ENCODE measurements around the gene FAM20C. TPM values are rescaled to one million over a fixed set of nuclear protein-coding genes. Genes with fewer than 3 reads are reported as not detected.
A peak's percentile ranks its signal among the peaks of the same experiment; 100 is the strongest.

The FAM20C gene
- total and polyA plus RNA-seq, 2 of the 8 experiments (the other 6 are each of a cell fraction or from before 2014, with no cell fraction given): 9.5 to 34.8 TPM

GRCh38 chr7:194252-195009 lies 2.1 kb downstream of the FAM20C start:
- Histone ChIP-seq H2BK120ac (replicated peaks; ENCODE audit: low read depth, low read length) (no peak overlapping the region), H3K27ac (ENCODE audit: low read depth, low read length) (no peak overlapping the region), H3K4me3 (ENCODE audit: extremely low read depth in 1 of 4, insufficient read depth in 2 of 4, low read depth in 3 of 4, low read length in 4 of 4) (peak overlapping the region; percentile 47 to 82 (median 62)), H4K5ac (ENCODE audit: insufficient read length, low read depth, low read length) (no peak overlapping the region), H2BK12ac (ENCODE audit: low read depth, low read length) (peak overlapping the region; percentile 90; the same call in 1 of the 2 replicates), H3K23ac (ENCODE audit: insufficient read length) (no peak overlapping the region), H2BK5ac (ENCODE audit: low read depth, low read length) (0 out of 2 replicates have a peak overlapping the region, but pooled peaks have one; percentile 28), H3K79me1 (ENCODE audit: low read depth, low read length) (peaks cover 7% of the 10 kb centered on the region; the same call in 1 of the 2 replicates), H2AK5ac (ENCODE audit: low read depth, low read length) (peak overlapping the region; percentile 85; the same call in 1 of the 2 replicates), H3K23me2 (ENCODE audit: low read depth, low read length) (peaks cover 17% of the 10 kb centered on the region), H2BK15ac (ENCODE audit: low read length) (no peak overlapping the region), H2AFZ (ENCODE audit: low read length) (no peak overlapping the region), H3K79me2 (ENCODE audit: control insufficient read depth in 1 of 2, insufficient read depth in 2 of 2, low read length in 2 of 2) (peaks cover 0 to 25% of the 10 kb centered on the region in 2 experiments; a peak in 2 of 4 replicates), H3K36me3 (ENCODE audit: control insufficient read depth in 2 of 4, insufficient read depth in 4 of 4, low read length in 3 of 4) (peaks cover 6 to 23% (median 20%) of the 10 kb centered on the region in 4 experiments), H3K4me1 (replicated peaks in 1 of 4; ENCODE audit: control insufficient read depth in 3 of 4, insufficient read depth in 4 of 4, low read length in 3 of 4) (peaks cover 0 to 30% (median 20%) of the 10 kb centered on the region in 4 experiments; a peak in 6 of 7 replicates), H3K14ac (ENCODE audit: insufficient read length) (no peak overlapping the region), H4K20me1 (replicated peaks in 1 of 2; ENCODE audit: control insufficient read depth in 1 of 2, insufficient read depth in 2 of 2, low read length in 2 of 2) (peaks cover 5 to 26% of the 10 kb centered on the region in 2 experiments), H3K56ac (replicated peaks; ENCODE audit: insufficient read length, low read depth, low read length) (no peak overlapping the region), H3K18ac (ENCODE audit: extremely low read depth, low read length) (peak overlapping the region; percentile 87), H4K8ac (ENCODE audit: extremely low read depth, insufficient read depth, low read length) (no peak overlapping the region), H3K9me3 (ENCODE audit: insufficient read depth in 2 of 2, low read depth in 1 of 2, low read length in 1 of 2) (no peaks in the 10 kb centered on the region), H3K4ac (replicated peaks; ENCODE audit: insufficient read length, low read depth, low read length) (no peak overlapping the region), H3K4me2 (ENCODE audit: insufficient read depth in 1 of 2, low read depth in 2 of 2, low read length in 2 of 2) (peak overlapping the region; percentile 84 to 89), H2BK20ac (ENCODE audit: low read length) (no peak overlapping the region; the same call in 1 of the 2 replicates), H3K27me3 (replicated peaks in 1 of 4; ENCODE audit: control insufficient read depth in 3 of 4, extremely low read depth in 1 of 4, insufficient read depth in 3 of 4, low read length in 3 of 4) (peaks cover 0 to 9% (median 3%) of the 10 kb centered on the region in 4 experiments; a peak in 4 of 7 replicates), H3K9ac (replicated peaks in 1 of 4; ENCODE audit: extremely low read depth in 1 of 4, low read depth in 3 of 4, low read length in 3 of 4) (peak overlapping the region in 2 of 4 experiments; percentile 28 to 39; a peak in 3 of 7 replicates), H4K91ac (replicated peaks; ENCODE audit: insufficient read length, low read length) (no peak overlapping the region)
- ChIA-PET CTCF (ENCODE audit: partially characterized antibody) (interaction anchor here (0.9 to 1.4 kb wide), 6 partner anchors 13 to 58 kb away, joined by 3 to 7 read pairs (median 3); no protein-coding TSS in a partner anchor), POLR2A (ENCODE audit: partially characterized antibody) (interaction anchor here (0.6 to 2.3 kb wide), 8 partner anchors 18 to 74 kb away, joined by 3 to 8 read pairs (median 3); no protein-coding TSS in a partner anchor)
- 40% methylated on average over 23 of the region's 27 CpGs; no CpG with 5 or more reads in 1 of the 2 experiments for WGBS, 2 experiments (ENCODE audit: extremely low coverage in 1 of 2, insufficient coverage in 1 of 2, insufficient read length in 1 of 2, insufficient replicate concordance in 2 of 2, low coverage in 1 of 2, low lambda C conversion rate in 2 of 2, missing lambda C conversion rate in 1 of 2)
- TF ChIP-seq SIN3A (conservative IDR thresholded peaks at IDR 0.05 in 1 of 2, IDR thresholded peaks at IDR 0.05 in 1 of 2; ENCODE audit: low read depth in 1 of 2, low read length in 2 of 2) (no peak), SIRT6 (IDR thresholded peaks at IDR 0.05; ENCODE audit: low read length) (no peak), GTF2F1 (IDR thresholded peaks at IDR 0.05; ENCODE audit: borderline replicate concordance, low read depth, low read length) (no peak), SP4 (IDR thresholded peaks at IDR 0.05; ENCODE audit: low read length) (no peak), POLR2AphosphoS5 (IDR thresholded peaks at IDR 0.05; ENCODE audit: low read depth, low read length) (no peak), POU5F1 (IDR thresholded peaks at IDR 0.05; ENCODE audit: low read depth, low read length) (no peak)
- FAIRE-seq (no peak), DNase-seq (ENCODE audit: low read depth in 1 of 2, low spot score in 2 of 2) (no peak)
